GM12865 (cell line): Measurements from ENCODE around the gene CCR5AS.
"Not testable (repeated sequence)": the region's sequence is repeated elsewhere in the genome, so short reads cannot be mapped to it uniquely, and the experiment has no call there.

Source experiments
- DNase-seq: peaks from one replicate; pipeline ENCODE4 v3.0.0; 2010; ENCODE audit warnings: low read depth
- H3K4me3 ChIP-seq: 2 replicates; pipeline ENCODE4 v1.5.1; 2011; ENCODE audit warnings: mild to moderate bottlenecking, low read depth, low read length, control low read depth
- TF ChIP-seq, protein P1 (sequence below): IDR thresholded peaks from 2 replicates; pipeline ENCODE4 v1.5.1; 2011; ENCODE audit warnings: low read length, control low read depth, low read depth, inconsistent platforms; ENCODE audit not compliant: insufficient read depth; ENCODE audit errors: missing control alignments

CCR5AS gene

DNA sequence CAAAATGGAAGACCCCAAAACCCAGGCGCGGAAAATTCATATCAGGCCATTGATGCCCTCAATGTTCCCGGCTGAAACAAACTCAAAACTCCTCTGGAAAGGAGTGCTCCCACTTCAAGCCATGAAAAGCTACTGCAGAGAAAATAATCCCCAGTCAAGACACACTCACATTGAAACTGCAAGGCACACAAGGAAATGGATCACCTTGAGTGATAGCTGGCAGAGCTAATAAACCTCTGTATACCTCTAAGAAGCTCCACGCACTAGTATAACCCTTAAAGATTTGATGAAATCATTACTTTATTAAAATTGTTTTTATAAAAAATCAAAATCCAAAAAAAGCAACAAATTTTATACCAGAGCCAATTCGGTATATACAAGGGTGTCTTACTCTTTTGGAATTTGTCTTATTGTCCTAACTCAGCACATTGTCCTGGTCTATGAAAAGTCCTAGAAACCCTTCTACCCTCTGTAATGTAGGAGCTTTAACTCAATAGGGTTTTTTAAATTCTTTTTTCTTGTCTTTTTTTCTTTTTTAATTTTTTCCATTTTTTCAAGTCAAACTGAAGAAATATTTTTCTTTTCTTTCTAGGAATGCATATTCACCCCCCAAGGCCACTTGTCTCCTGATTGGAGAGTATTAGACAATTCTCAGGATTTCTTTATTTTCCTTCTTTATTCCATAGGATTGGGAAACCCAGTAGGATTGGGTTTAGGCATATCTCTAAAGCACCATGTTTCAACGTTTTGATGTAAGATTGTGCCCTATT, 8.5 kb downstream of the CCR5AS start:
- no peak overlapping the region for H3K4me3 ChIP-seq
- no peak for DNase-seq
- TF ChIP-seq, protein P1, sequence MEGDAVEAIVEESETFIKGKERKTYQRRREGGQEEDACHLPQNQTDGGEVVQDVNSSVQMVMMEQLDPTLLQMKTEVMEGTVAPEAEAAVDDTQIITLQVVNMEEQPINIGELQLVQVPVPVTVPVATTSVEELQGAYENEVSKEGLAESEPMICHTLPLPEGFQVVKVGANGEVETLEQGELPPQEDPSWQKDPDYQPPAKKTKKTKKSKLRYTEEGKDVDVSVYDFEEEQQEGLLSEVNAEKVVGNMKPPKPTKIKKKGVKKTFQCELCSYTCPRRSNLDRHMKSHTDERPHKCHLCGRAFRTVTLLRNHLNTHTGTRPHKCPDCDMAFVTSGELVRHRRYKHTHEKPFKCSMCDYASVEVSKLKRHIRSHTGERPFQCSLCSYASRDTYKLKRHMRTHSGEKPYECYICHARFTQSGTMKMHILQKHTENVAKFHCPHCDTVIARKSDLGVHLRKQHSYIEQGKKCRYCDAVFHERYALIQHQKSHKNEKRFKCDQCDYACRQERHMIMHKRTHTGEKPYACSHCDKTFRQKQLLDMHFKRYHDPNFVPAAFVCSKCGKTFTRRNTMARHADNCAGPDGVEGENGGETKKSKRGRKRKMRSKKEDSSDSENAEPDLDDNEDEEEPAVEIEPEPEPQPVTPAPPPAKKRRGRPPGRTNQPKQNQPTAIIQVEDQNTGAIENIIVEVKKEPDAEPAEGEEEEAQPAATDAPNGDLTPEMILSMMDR, result no peak

DNA sequence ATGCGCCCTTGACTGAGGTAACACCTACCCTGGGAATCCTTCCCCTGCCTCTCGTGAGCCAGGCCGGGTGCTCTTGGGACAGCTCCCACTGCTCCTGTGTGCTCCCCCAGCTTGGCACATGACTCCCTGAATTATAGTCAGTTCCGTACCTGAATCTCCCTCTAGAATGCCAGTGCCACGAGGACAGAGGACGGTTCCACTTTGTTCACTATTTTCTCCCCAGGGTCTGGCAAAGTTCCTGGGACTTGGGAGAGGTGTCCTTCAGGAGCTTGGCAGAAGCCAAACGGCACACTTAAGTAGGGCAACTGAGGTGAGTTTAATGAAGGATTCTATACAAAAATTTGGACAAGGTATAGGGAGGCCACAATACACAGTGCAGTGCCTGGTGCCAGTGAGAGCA, 9.8 kb downstream of the CCR5AS start:
- no peak for DNase-seq

DNA sequence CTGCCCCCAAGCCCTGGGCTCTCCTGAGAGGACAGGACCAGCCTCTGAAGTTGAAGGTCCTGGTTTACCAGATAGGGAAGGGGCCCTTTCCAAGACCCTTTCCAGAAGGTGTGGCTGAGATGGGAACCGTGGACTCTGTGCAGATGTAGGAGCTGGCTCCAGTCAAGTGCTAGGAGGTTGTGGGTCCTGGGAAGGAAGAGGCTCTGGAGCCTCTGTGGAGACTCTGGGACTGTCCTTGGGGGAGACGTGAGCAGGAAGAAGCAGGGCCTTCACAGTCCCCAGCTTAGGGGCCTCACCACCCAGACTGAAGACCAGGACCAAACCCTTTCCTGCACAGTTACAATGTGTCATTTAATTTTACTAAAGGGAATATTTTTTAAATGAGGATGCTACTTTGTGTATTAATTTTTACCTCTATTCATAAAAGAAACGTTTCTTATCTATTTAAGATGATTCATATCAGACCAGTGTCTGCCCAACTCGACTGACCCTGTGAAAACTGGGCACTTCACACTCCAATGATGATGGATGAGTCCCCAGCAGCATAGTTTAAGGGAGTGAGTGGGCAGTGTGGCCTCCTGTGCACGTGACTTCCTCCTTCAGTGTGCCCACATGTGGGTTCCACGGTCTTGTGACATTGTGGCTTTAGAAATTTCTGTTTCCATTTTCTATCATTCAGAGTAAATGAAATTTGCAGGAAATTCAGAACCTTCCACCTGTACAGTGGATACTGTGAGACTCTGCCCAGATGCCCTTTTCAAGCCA, 10.9 kb downstream of the CCR5AS start:
- H3K4me3 ChIP-seq, result no peak overlapping the region
- peak; percentile 43 for DNase-seq
- TF ChIP-seq, protein P1, result no peak

More for the DNA sequence above, 9.8 kb downstream of the CCR5AS start:
- H3K4me3 ChIP-seq, result no peak overlapping the region
- TF ChIP-seq, protein P1, result no peak

DNA sequence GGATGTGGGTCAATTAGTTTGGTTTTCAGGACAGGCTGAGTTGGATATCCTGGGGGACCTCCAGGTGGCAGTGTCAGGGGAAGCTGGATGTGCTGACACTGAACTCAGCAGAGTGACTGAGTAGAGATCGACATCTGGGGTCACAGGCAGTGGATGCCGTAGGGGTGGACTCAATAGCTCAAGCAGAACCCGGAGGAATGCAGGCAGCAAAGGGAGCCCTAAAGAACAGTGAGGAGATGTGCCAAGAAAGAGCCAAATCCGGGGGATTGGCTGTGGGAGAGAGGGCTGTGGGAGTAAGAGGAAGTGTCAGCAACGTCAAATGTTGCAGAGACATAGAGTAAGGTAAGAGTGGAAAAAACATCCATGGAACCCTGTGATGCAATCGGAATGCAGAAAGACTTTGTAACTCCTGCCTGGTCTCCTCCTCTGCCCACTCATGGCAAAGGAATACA, 11.6 kb downstream of the CCR5AS start:
- TF ChIP-seq, protein P1, result peak; percentile 26
- no peak overlapping the region for H3K4me3 ChIP-seq
- DNase-seq, result no peak

DNA sequence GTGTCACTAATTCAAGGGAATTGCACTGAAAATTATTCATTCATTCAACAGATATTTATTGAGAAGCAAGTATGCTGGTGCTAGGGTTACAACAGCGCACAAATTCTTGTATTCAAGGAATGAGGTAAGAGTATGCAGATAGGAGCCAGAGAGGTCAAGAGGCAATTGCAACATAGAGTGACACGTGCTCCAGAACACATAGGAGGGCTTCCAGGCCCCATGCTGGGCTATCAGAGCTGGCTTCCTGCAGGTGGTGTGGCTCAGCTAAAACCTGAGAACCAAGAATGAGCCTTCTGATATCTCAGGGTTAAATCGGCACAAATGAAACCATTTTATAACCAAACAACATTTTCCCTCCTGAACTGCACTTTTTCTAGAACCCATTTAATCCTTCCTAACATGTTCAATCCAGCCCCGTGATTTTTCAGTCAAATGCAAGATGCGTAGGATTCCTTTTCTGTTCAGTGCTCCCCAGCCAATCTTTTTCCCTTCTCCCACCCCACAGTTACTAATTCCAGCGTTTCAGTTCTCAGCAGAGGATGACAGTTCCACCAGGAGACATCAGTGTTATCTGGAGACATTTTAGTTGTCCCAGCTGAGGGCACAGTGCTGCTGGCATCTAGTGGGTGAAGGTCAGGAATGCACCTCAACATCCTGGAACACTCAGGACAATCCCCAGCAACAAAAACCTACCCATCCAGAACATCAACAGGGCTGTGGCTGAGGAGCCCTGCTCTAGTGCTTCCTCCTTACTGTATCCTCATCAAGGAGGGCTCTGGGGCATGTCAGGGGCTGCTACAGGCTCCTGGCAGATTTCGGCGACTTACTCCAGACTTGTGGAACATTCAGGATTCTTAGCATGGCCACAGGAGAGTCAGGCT, 13.1 kb downstream of the CCR5AS start:
- H3K4me3 ChIP-seq, result no peak overlapping the region
- DNase-seq, result peak; percentile 57
- TF ChIP-seq, protein P1, result no peak

DNA sequence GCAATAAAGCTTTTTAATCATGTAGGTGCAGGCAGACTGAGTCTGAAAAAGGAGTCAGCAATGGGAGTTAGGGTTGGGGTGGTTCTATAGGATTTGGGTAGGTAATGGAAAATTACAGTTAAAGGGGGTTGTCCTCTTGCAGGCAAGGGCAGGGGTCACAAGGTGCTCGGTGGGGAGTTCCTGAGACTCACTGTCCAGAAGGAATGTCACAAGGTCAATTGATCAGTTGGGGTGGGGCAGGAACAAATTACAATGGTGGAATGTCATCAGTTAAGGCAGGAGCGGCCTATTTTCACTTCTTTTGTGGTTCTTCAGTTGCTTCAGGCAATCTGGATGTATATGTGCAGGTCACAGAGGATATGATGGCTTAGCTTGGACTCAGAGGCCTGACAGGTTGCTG, 13.9 kb downstream of the CCR5AS start:
- TF ChIP-seq, protein P1, result no peak
- H3K4me3 ChIP-seq, result no peak overlapping the region

DNA sequence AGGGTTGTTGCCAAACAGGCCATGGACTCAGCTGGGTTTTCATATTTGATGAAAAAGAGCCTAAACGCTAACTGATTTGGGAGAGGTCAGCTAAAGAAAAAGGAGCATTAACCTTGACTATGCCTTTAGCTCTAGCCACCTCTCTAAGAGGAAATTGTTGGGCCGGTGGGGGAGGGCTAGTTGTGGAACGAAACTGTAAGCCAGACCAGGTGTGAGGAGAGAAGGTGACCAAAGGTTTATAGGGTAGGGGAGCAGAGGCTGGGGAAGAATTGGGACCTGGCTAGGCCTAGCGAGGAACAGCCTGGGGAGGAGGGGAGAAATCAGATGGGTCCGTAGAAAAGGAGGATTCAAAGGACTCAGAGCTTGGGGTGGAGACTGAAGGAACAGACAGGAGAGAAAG, 15.3 kb downstream of the CCR5AS start:
- DNase-seq, H3K4me3 ChIP-seq: not testable (repeated sequence)

More for the DNA sequence above, 13.9 kb downstream of the CCR5AS start:
- no peak for DNase-seq
